Endothelial cell of umbilical vein (primary cell): ENCODE measurements around the gene PIGZ. TPM values are rescaled to one million over a fixed set of nuclear protein-coding genes. Genes with fewer than 3 reads are reported as not detected.

Experiments used
- BruUV-seq: library from RNA; stranded (reverse); fragments of 400-500 nt; replicated peaks from 2 replicates; lab custom pipeline; 2021; lab: Mats Ljungman, UMichigan
- CTCF ChIA-PET: fragments of 300-600, 350-600 bp; sonication (Branson Sonifier 250); formaldehyde crosslinking; loops from one replicate; lab custom pipeline; 2021; ENCODE audit warnings: antibody characterized with exemption, inconsistent platforms; lab: Charles Lee
- POLR2A ChIA-PET: fragments of 300-600, 350-600 bp; sonication (Branson Sonifier 250); formaldehyde crosslinking; loops from one replicate; lab custom pipeline; 2021; ENCODE audit warnings: antibody characterized with exemption, inconsistent platforms; lab: Charles Lee
- DNase-seq: peaks from one replicate; pipeline ENCODE4 v3.0.0-alpha.2; 2011; ENCODE audit warnings: low read depth, low spot score
- FAIRE-seq: peaks from 2 replicates; lab custom pipeline; 2011; peaks lifted over from hg19 to GRCh38; lab: Jason Lieb, UNC
- H2AFZ ChIP-seq: 2 replicates; pipeline ENCODE4 v1.6.0; 2012; ENCODE audit warnings: low read depth, low read length, control low read depth, inconsistent platforms
- H3K27ac ChIP-seq: 2 replicates; pipeline ENCODE4 v1.5.1; 2011; ENCODE audit warnings: low read depth, mild to moderate bottlenecking, control low read depth, low read length, moderate library complexity; ENCODE audit not compliant: insufficient read depth
- H3K27me3 ChIP-seq, 2 experiments: 2 replicates each; pipeline versions ENCODE4 v1.6.0 to v1.6.1; 2011; ENCODE audit warnings: low read length in 2 of 2, mixed read lengths in 1 of 2; ENCODE audit not compliant: control insufficient read depth in 2 of 2, insufficient read depth in 2 of 2
- H3K36me3 ChIP-seq, 2 experiments: 2 replicates in 1 of 2; 3 replicates in 1 of 2; pipeline ENCODE4 v1.5.1; 2011; ENCODE audit warnings: low read length in 2 of 2, mild to moderate bottlenecking in 1 of 2, moderate library complexity in 1 of 2; ENCODE audit not compliant: control insufficient read depth in 2 of 2, insufficient read depth in 2 of 2; ENCODE audit errors: extremely low read depth in 1 of 2
- H3K4me1 ChIP-seq: 3 replicates; pipeline ENCODE4 v1.5.1; 2011; ENCODE audit warnings: mild to moderate bottlenecking, low read length; ENCODE audit not compliant: control insufficient read depth, insufficient read depth; ENCODE audit errors: extremely low read depth
- H3K4me2 ChIP-seq: 2 replicates; pipeline ENCODE4 v1.6.1; 2011; ENCODE audit warnings: low read length, control low read depth, mixed read lengths; ENCODE audit not compliant: insufficient read depth
- H3K4me3 ChIP-seq, 3 experiments: fragments of 200-600 bp in 1 of 3; sonication (generic), shearing (Covaris generic) in 1 of 3; replicated peaks in 1 of 3; 2 replicates each; pipeline ENCODE4 v1.5.1; 2011 to 2016; ENCODE audit warnings: control low read depth in 3 of 3, low read length in 3 of 3, mild to moderate bottlenecking in 2 of 3, inconsistent platforms in 1 of 3, low read depth in 1 of 3, moderate library complexity in 1 of 3; ENCODE audit not compliant: insufficient read depth in 1 of 3
- H3K79me2 ChIP-seq: 2 replicates; pipeline ENCODE4 v1.6.0; 2012; ENCODE audit warnings: low read length, inconsistent platforms; ENCODE audit not compliant: control insufficient read depth, insufficient read depth
- H3K9ac ChIP-seq: replicated peaks from 2 replicates; pipeline ENCODE3; 2011; ENCODE audit warnings: low read length, control low read depth; ENCODE audit not compliant: insufficient read depth; ENCODE audit errors: extremely low read depth
- H3K9me1 ChIP-seq: replicated peaks from 3 replicates; pipeline ENCODE4 v1.6.0; 2011; ENCODE audit warnings: mild to moderate bottlenecking, low read length; ENCODE audit not compliant: control insufficient read depth, insufficient read depth; ENCODE audit errors: extremely low read depth
- H3K9me3 ChIP-seq: replicated peaks from 2 replicates; pipeline ENCODE4 v1.5.1; 2012; ENCODE audit warnings: low read length, inconsistent platforms; ENCODE audit not compliant: control insufficient read depth, insufficient read depth
- H4K20me1 ChIP-seq: replicated peaks from 2 replicates; pipeline ENCODE3; 2011; ENCODE audit warnings: mild to moderate bottlenecking, low read length; ENCODE audit not compliant: control insufficient read depth, insufficient read depth; ENCODE audit errors: extremely low read depth
- EZH2 ChIP-seq: IDR thresholded peaks from 2 replicates; pipeline ENCODE4 v1.6.1; 2012; ENCODE audit warnings: borderline replicate concordance, low read depth, mild to moderate bottlenecking, moderate library complexity, low read length, inconsistent platforms; ENCODE audit not compliant: severe bottlenecking
- FOS ChIP-seq: IDR thresholded peaks from 2 replicates; pipeline ENCODE4 v1.6.1; 2011; ENCODE audit warnings: mild to moderate bottlenecking, low read length, moderate library complexity, borderline replicate concordance; ENCODE audit not compliant: insufficient read depth
- GATA2 ChIP-seq: IDR thresholded peaks from 2 replicates; pipeline ENCODE4 v1.7.0; 2011; ENCODE audit warnings: low read depth, mild to moderate bottlenecking, moderate library complexity, mixed read lengths, low read length; ENCODE audit not compliant: insufficient read length, insufficient read depth
- JUN ChIP-seq: IDR thresholded peaks from 2 replicates; pipeline ENCODE4 v1.6.1; 2011; ENCODE audit warnings: borderline replicate concordance, low read depth; ENCODE audit not compliant: insufficient read length, insufficient read depth
- MYC ChIP-seq: IDR thresholded peaks from one replicate; pipeline ENCODE4 v1.6.1; 2011; ENCODE audit warnings: mild to moderate bottlenecking, low read depth, low read length
- POLR2A ChIP-seq: IDR thresholded peaks from 2 replicates; pipeline ENCODE4 v1.6.1; 2012; ENCODE audit warnings: low read depth, mild to moderate bottlenecking, control low read depth, low read length
- POLR2AphosphoS5 ChIP-seq: IDR thresholded peaks from 2 replicates; pipeline ENCODE4 v1.6.1; 2012; ENCODE audit warnings: low read depth, mild to moderate bottlenecking, control low read depth, low read length, moderate library complexity; ENCODE audit not compliant: insufficient read depth
- dilution Hi-C: fragments of 300-500 bp; cut with MboI; formaldehyde crosslinking; loops from one replicate; pipeline ENCODE4 v1.15.0; 2019; ENCODE audit warnings: low sequenced_read_pairs; ENCODE audit not compliant: extremely low pct_ligation_motif_present
- intact Hi-C: fragments of 100-400 bp; cut with micrococcal nuclease; formaldehyde crosslinking; loops from one replicate; pipeline ENCODE4 v1.10.0; 2022
- polyA plus RNA-seq, 4 experiments: library from polyadenylated mRNA; depleted of rRNA in 3 of 4; stranded (reverse) in 3 of 4; unstranded in 1 of 4; fragments of >200 nt; gene quantifications; 2 replicates each; pipeline versions ENCODE4 v1.2.1 to v1.2.3, GENCODE V29; 2011 to 2012; ENCODE audit warnings: missing spikeins in 1 of 4
- total RNA-seq: library from RNA; stranded (reverse); gene quantifications from 2 replicates; pipeline ENCODE4 v1.2.3, GENCODE V29; 2021
- TF ChIP-seq, protein P1 (sequence below): IDR thresholded peaks from 2 replicates; pipeline ENCODE4 v1.6.1; 2011; ENCODE audit not compliant: insufficient read depth, insufficient read length
- TF ChIP-seq, protein P2 (sequence below), 2 donors: IDR thresholded peaks; 1 replicate in 1 of 2; 2 replicates in 1 of 2; pipeline ENCODE4 v1.5.1; 2011; ENCODE audit warnings: low read length in 2 of 2, mild to moderate bottlenecking in 2 of 2, moderate library complexity in 2 of 2, control low read depth in 1 of 2, inconsistent platforms in 1 of 2, low read depth in 1 of 2; ENCODE audit not compliant: insufficient read depth in 1 of 2; ENCODE audit errors: extremely low read depth in 1 of 2

Gene PIGZ
- total and polyA plus RNA-seq, 2 donors (not counting 3 experiments of a cell fraction or from before 2014, with no cell fraction given) = 6.0 to 6.5 TPM

DNA sequence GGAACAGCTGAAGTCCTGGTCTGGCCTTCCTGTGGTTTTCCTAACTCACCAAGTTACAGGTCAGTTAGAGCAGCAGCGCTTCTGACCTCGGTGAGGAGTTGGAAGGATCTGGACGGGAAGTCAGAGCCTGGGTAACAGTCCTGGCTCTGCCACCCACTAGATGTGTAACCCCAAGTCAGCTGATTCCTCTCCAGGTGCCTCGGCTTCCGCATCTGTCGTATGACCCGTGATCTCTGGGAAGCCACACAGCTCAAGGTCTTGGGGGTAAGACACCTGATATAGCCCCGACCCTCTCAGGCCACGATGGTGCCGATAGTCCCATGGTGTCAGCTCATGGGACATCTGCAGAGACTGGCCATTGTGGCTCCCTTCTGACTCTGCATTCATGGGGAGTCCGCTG lies 8.3 kb upstream of the PIGZ start:
- H3K9me1 ChIP-seq = no peaks in the 10 kb centered on the region
- dilution Hi-C loops = no loop called here
- no peaks in the 10 kb centered on the region for H4K20me1 ChIP-seq
- no TSS peak for BruUV-seq
- CTCF ChIA-PET = no interaction called here
- H3K36me3 ChIP-seq = no peaks in the 10 kb centered on the region
- H2AFZ ChIP-seq = no peak overlapping the region
- intact Hi-C loops = no loop called here
- POLR2A ChIA-PET = no interaction called here
- H3K4me2 ChIP-seq = no peak overlapping the region
- H3K27me3 ChIP-seq = no peaks in the 10 kb centered on the region
- no peaks in the 10 kb centered on the region for H3K4me1 ChIP-seq
- H3K27ac ChIP-seq = no peak overlapping the region
- no peaks in the 10 kb centered on the region for H3K79me2 ChIP-seq
- FAIRE-seq (no peak), DNase-seq (no peak)
- no peak overlapping the region for H3K4me3 ChIP-seq
- H3K9ac ChIP-seq = no peak overlapping the region
- H3K9me3 ChIP-seq = no peaks in the 10 kb centered on the region
- TF ChIP-seq GATA2 (no peak), JUN (no peak), MYC (no peak), POLR2A (no peak), FOS (no peak), EZH2 (no peak), POLR2AphosphoS5 (no peak)
- TF ChIP-seq, protein P1, sequence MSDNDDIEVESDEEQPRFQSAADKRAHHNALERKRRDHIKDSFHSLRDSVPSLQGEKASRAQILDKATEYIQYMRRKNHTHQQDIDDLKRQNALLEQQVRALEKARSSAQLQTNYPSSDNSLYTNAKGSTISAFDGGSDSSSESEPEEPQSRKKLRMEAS = no peak
- TF ChIP-seq, protein P2, sequence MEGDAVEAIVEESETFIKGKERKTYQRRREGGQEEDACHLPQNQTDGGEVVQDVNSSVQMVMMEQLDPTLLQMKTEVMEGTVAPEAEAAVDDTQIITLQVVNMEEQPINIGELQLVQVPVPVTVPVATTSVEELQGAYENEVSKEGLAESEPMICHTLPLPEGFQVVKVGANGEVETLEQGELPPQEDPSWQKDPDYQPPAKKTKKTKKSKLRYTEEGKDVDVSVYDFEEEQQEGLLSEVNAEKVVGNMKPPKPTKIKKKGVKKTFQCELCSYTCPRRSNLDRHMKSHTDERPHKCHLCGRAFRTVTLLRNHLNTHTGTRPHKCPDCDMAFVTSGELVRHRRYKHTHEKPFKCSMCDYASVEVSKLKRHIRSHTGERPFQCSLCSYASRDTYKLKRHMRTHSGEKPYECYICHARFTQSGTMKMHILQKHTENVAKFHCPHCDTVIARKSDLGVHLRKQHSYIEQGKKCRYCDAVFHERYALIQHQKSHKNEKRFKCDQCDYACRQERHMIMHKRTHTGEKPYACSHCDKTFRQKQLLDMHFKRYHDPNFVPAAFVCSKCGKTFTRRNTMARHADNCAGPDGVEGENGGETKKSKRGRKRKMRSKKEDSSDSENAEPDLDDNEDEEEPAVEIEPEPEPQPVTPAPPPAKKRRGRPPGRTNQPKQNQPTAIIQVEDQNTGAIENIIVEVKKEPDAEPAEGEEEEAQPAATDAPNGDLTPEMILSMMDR (IDR thresholded peaks at IDR 0.05; ENCODE audit: extremely low read depth in 1 of 2, insufficient read depth in 1 of 2, low read depth in 1 of 2, low read length in 2 of 2) = no peak
